ENCODE data around the gene PIK3C3. TPM values are rescaled to one million over a fixed set of nuclear protein-coding genes. Genes with fewer than 3 reads are reported as not detected.

Gene PIK3C3
- total RNA-seq, result 72.1 to 78.4 TPM (median 74.6 TPM) in 3 replicates

GRCh38 chr18:41954827-41955613 lies at the start of gene PIK3C3:
Gene PIK3C3 (plus strand): TSS chr18:41955234. CDS start chr18:41955292, 58 bp downstream.
- Mint-ChIP-seq H3K9me3 (no peaks in the 10 kb centered on the region), H3K27me3 (ENCODE audit: low read depth) (peaks cover 12% of the 10 kb centered on the region), H3K4me1 (peaks cover 20% of the 10 kb centered on the region), H3K36me3 (peaks cover 11% of the 10 kb centered on the region), H3K4me3 (peak within 1 kb of the TSS; percentile 100), H3K27ac (peak within 1 kb of the TSS; percentile 99)
- DNase-seq (ENCODE audit: low spot score in 2 of 2, unreplicated experiment in 2 of 2), result peak; percentile 87 to 97
- TF ChIP-seq CTCF (IDR thresholded peaks at IDR 0.05; ENCODE audit: unreplicated experiment), result no peak

GRCh38 chr18:41905786-41906527 lies 49.1 kb upstream of the PIK3C3 start:
- no peak for DNase-seq (ENCODE audit: low spot score in 2 of 2, unreplicated experiment in 2 of 2)
- no peak for TF ChIP-seq CTCF (IDR thresholded peaks at IDR 0.05; ENCODE audit: unreplicated experiment)
- Mint-ChIP-seq H3K4me3 (no peak overlapping the region), H3K9me3 (no peaks in the 10 kb centered on the region), H3K27ac (no peak overlapping the region), H3K27me3 (ENCODE audit: low read depth) (no peaks in the 10 kb centered on the region), H3K36me3 (no peaks in the 10 kb centered on the region), H3K4me1 (peaks cover 28% of the 10 kb centered on the region)

GRCh38 chr18:41906528-41907146 lies 48.4 kb upstream of the PIK3C3 start:
- H3K4me1 Mint-ChIP-seq, result peaks cover 26% of the 10 kb centered on the region
- H3K27ac Mint-ChIP-seq, result no peak overlapping the region
- DNase-seq (ENCODE audit: low spot score in 2 of 2, unreplicated experiment in 2 of 2), result no peak

GRCh38 chr18:41917181-41917580 lies 37.9 kb upstream of the PIK3C3 start:
- Mint-ChIP-seq H3K4me1 (peaks cover 4% of the 10 kb centered on the region), H3K27me3 (ENCODE audit: low read depth) (peaks cover 2% of the 10 kb centered on the region), H3K27ac (no peak overlapping the region), H3K9me3 (no peaks in the 10 kb centered on the region), H3K4me3 (no peak overlapping the region), H3K36me3 (no peaks in the 10 kb centered on the region)
- no peak for TF ChIP-seq CTCF (IDR thresholded peaks at IDR 0.05; ENCODE audit: unreplicated experiment)
- DNase-seq (ENCODE audit: low spot score in 2 of 2, unreplicated experiment in 2 of 2), result no peak

More at GRCh38 chr18:41906528-41907146, 48.4 kb upstream of the PIK3C3 start:
- Mint-ChIP-seq H3K9me3 (no peaks in the 10 kb centered on the region), H3K4me3 (peak overlapping the region; percentile 30), H3K36me3 (no peaks in the 10 kb centered on the region), H3K27me3 (ENCODE audit: low read depth) (no peaks in the 10 kb centered on the region)
- TF ChIP-seq CTCF (IDR thresholded peaks at IDR 0.05; ENCODE audit: unreplicated experiment), result peak; percentile 83

- peaks cover 2% of the 10 kb centered on the region for H3K27me3 Mint-ChIP-seq (ENCODE audit: low read depth)
- H3K27ac Mint-ChIP-seq, result no peak overlapping the region
- TF ChIP-seq CTCF (IDR thresholded peaks at IDR 0.05; ENCODE audit: unreplicated experiment), result no peak
- no peaks in the 10 kb centered on the region for H3K9me3 Mint-ChIP-seq
- H3K36me3 Mint-ChIP-seq, result no peaks in the 10 kb centered on the region
- DNase-seq (ENCODE audit: low spot score in 2 of 2, unreplicated experiment in 2 of 2), result no peak
- no peak overlapping the region for H3K4me3 Mint-ChIP-seq
- H3K4me1 Mint-ChIP-seq, result peaks cover 4% of the 10 kb centered on the region
Measured at GRCh38 chr18:41921770-41922169, 33.3 kb upstream of the PIK3C3 start.
